Chondrocyte (in vitro differentiated cells): ENCODE measurements around the gene VASH2. TPM values are rescaled to one million over a fixed set of nuclear protein-coding genes. Genes with fewer than 3 reads are reported as not detected.

Experiments
- DNase-seq: peaks from one replicate; pipeline ENCODE4 v3.0.0; 2021; ENCODE audit warnings: mixed read lengths, low spot score
- H3K27ac Mint-ChIP-seq: one replicate; pipeline ENCODE4 v1.8.0; 2021; ENCODE audit warnings: mild to moderate bottlenecking, moderate library complexity, mixed read lengths; ENCODE audit not compliant: unreplicated experiment
- H3K27me3 Mint-ChIP-seq: 2 replicates; pipeline ENCODE4 v1.8.0; 2021; ENCODE audit warnings: low read depth, mixed read lengths
- H3K36me3 Mint-ChIP-seq: 2 replicates; pipeline ENCODE4 v1.8.0; 2021; ENCODE audit warnings: low read depth, mixed read lengths
- H3K4me1 Mint-ChIP-seq: 2 replicates; pipeline ENCODE4 v1.8.0; 2021; ENCODE audit warnings: low read depth, mild to moderate bottlenecking, mixed read lengths
- H3K4me3 Mint-ChIP-seq: one replicate; pipeline ENCODE4 v1.8.0; 2021; ENCODE audit warnings: mild to moderate bottlenecking, moderate library complexity, mixed read lengths; ENCODE audit not compliant: unreplicated experiment
- H3K9me3 Mint-ChIP-seq: 2 replicates; pipeline ENCODE4 v1.8.0; 2021; ENCODE audit warnings: low read depth, mixed read lengths
- CTCF ChIP-seq: fragments of 200-600 bp; sonication (generic); IDR thresholded peaks from 2 replicates; pipeline ENCODE4 v1.5.0; 2021; ENCODE audit warnings: antibody characterized with exemption, mild to moderate bottlenecking, moderate library complexity
- total RNA-seq: library from RNA; stranded (reverse); gene quantifications from 3 replicates; pipeline ENCODE4 v1.2.1, GENCODE V29; 2021

Gene VASH2
- total RNA-seq, 1 donor from 2014 or later: 2.3 TPM

GRCh38 chr1:212973426-212973825 lies 23.1 kb downstream of the VASH2 start:
- H3K27me3 Mint-ChIP-seq: no peaks in the 10 kb centered on the region
- TF ChIP-seq CTCF: no peak
- peaks cover 3% of the 10 kb centered on the region for H3K36me3 Mint-ChIP-seq
- DNase-seq: no peak
- H3K27ac Mint-ChIP-seq: no peak overlapping the region
- no peak overlapping the region for H3K4me3 Mint-ChIP-seq
- peaks cover 2% of the 10 kb centered on the region for H3K4me1 Mint-ChIP-seq
- no peaks in the 10 kb centered on the region for H3K9me3 Mint-ChIP-seq

- no peak for TF ChIP-seq CTCF
- Mint-ChIP-seq H3K27ac (no peak overlapping the region), H3K27me3 (no peaks in the 10 kb centered on the region), H3K36me3 (peaks cover 3% of the 10 kb centered on the region), H3K9me3 (no peaks in the 10 kb centered on the region), H3K4me1 (peaks cover under 1% of the 10 kb centered on the region), H3K4me3 (no peak overlapping the region)
- DNase-seq: no peak
Measured at GRCh38 chr1:212973899-212974298, 23.6 kb downstream of the VASH2 start.

GRCh38 chr1:212974711-212975110 lies 24.4 kb downstream of the VASH2 start:
- peaks cover 3% of the 10 kb centered on the region for H3K36me3 Mint-ChIP-seq
- H3K9me3 Mint-ChIP-seq: no peaks in the 10 kb centered on the region
- no peak for TF ChIP-seq CTCF
- no peaks in the 10 kb centered on the region for H3K27me3 Mint-ChIP-seq
- no peak overlapping the region for H3K4me3 Mint-ChIP-seq
- H3K4me1 Mint-ChIP-seq: no peaks in the 10 kb centered on the region
- no peak overlapping the region for H3K27ac Mint-ChIP-seq
- no peak for DNase-seq

GRCh38 chr1:212975111-212975918 lies 25.0 kb downstream of the VASH2 start:
- no peak for DNase-seq
- Mint-ChIP-seq H3K4me1 (peaks cover under 1% of the 10 kb centered on the region), H3K27ac (no peak overlapping the region), H3K27me3 (no peaks in the 10 kb centered on the region), H3K4me3 (no peak overlapping the region), H3K36me3 (peaks cover 3% of the 10 kb centered on the region), H3K9me3 (no peaks in the 10 kb centered on the region)
- no peak for TF ChIP-seq CTCF

- TF ChIP-seq CTCF: no peak
- Mint-ChIP-seq H3K9me3 (no peaks in the 10 kb centered on the region), H3K4me1 (peaks cover 14% of the 10 kb centered on the region), H3K4me3 (no peak overlapping the region), H3K27ac (no peak overlapping the region), H3K27me3 (no peaks in the 10 kb centered on the region), H3K36me3 (peaks cover 3% of the 10 kb centered on the region)
- no peak for DNase-seq
Measured at GRCh38 chr1:212976586-212976985, 26.2 kb downstream of the VASH2 start.
